Parietal lobe (tissue), 1 donor: ENCODE results near the gene TTC31. TPM values are rescaled to one million over a fixed set of nuclear protein-coding genes. Genes with fewer than 3 reads are reported as not detected.

ENCODE experiments used
- total RNA-seq: library from RNA; depleted of rRNA; stranded (reverse); fragments of >200 nt; gene quantifications from one replicate; pipeline ENCODE4 v1.2.3, GENCODE V29; 2014

The TTC31 gene
- total RNA-seq, 1 donor from 2014 or later: 23.8 TPM

Other genes starting within 250 kb of the TTC31 start
- 13.8 TPM for gene SLC4A5, start 139.7 kb upstream of the TTC31 start, total RNA-seq
- 142 TPM for gene DCTN1, start 102.8 kb upstream of the TTC31 start, total RNA-seq
- gene C2orf81, start 61.5 kb upstream of the TTC31 start, total RNA-seq: 1.6 TPM
- gene WDR54, start 61.4 kb upstream of the TTC31 start, total RNA-seq: 38.2 TPM
- 5.0 TPM for gene RTKN, start 41.1 kb upstream of the TTC31 start, total RNA-seq
- 14.4 TPM for gene INO80B, start 28.0 kb upstream of the TTC31 start, total RNA-seq
- gene WBP1, start 24.6 kb upstream of the TTC31 start, total RNA-seq: 25.7 TPM
- gene MOGS, start 17.7 kb upstream of the TTC31 start, total RNA-seq: 26.9 TPM
- gene MRPL53, start 10.4 kb upstream of the TTC31 start, total RNA-seq: 17.8 TPM
- gene CCDC142, start 83 bp upstream of the TTC31 start, total RNA-seq: 76.4 TPM
- gene LBX2, start 16.5 kb downstream of the TTC31 start, total RNA-seq: not detected
- gene PCGF1, start 24.6 kb downstream of the TTC31 start, total RNA-seq: 6.6 TPM
- gene TLX2, start 31.4 kb downstream of the TTC31 start, total RNA-seq: not detected
- gene DQX1, start 43.1 kb downstream of the TTC31 start, total RNA-seq: not detected
- gene AUP1, start 46.6 kb downstream of the TTC31 start, total RNA-seq: 51.3 TPM
- gene HTRA2, start 46.9 kb downstream of the TTC31 start, total RNA-seq: 53.2 TPM
- 19.4 TPM for gene LOXL3, start 70.9 kb downstream of the TTC31 start, total RNA-seq
- gene DOK1, start 71.6 kb downstream of the TTC31 start, total RNA-seq: 3.8 TPM
- gene M1AP, start 165.2 kb downstream of the TTC31 start, total RNA-seq: not detected
- 20.7 TPM for gene SEMA4F, start 171.2 kb downstream of the TTC31 start, total RNA-seq